Measurements from ENCODE around the gene APOF.

Gene APOF

GRCh38 chr12:56382611-56383010 lies 20.0 kb upstream of the APOF start:
- Histone ChIP-seq H3K9me3 (ENCODE audit: control insufficient read depth, insufficient read depth, low read depth, low read length) (no peaks in the 10 kb centered on the region), H3K36me3 (ENCODE audit: control insufficient read depth in 2 of 2, insufficient read depth in 1 of 2, low read length in 2 of 2) (no peaks in the 10 kb centered on the region), H3K4me1 (ENCODE audit: control insufficient read depth, insufficient read depth, low read length) (no peaks in the 10 kb centered on the region; the same call in 1 of the 2 replicates), H3K27ac (ENCODE audit: extremely low read depth, low read depth, low read length) (no peak overlapping the region), H3K4me3 (ENCODE audit: low read depth, low read length) (no peak overlapping the region)
- POLR2A ChIA-PET = interaction anchor here (1.2 kb wide), 1 partner anchor 23 kb away, joined by 5 read pairs; the partner anchor contains the start of gene STAT2
- TF ChIP-seq ZFP41 (tag by site-specific recombination; IDR thresholded peaks at IDR 0.05; ENCODE audit: borderline replicate concordance) = no peak
- CTCF ChIA-PET = interaction anchor here (0.6 kb wide), 1 partner anchor 258 kb away, joined by 3 read pairs; no protein-coding TSS in a partner anchor

- ChIA-PET CTCF (interaction anchor here (0.9 to 1.9 kb wide), 4 partner anchors 17 to 86 kb away, joined by 3 to 10 read pairs (median 4); no protein-coding TSS in a partner anchor), POLR2A (interaction anchor here (0.7 to 1.0 kb wide), 2 partner anchors 18 to 89 kb away, joined by 3 to 6 read pairs; partner anchors contain the start of gene STAT2)
- H3K36me3 ChIP-seq (ENCODE audit: control insufficient read depth in 2 of 2, insufficient read depth in 1 of 2, low read length in 2 of 2) = no peaks in the 10 kb centered on the region
- H3K9me3 ChIP-seq (ENCODE audit: control insufficient read depth, insufficient read depth, low read depth, low read length) = no peaks in the 10 kb centered on the region
- H3K4me3 ChIP-seq (ENCODE audit: low read depth, low read length) = no peak overlapping the region
- H3K4me1 ChIP-seq (ENCODE audit: control insufficient read depth, insufficient read depth, low read length) = no peaks in the 10 kb centered on the region
- no peak for TF ChIP-seq ZBTB48 (tag by site-specific recombination; IDR thresholded peaks at IDR 0.05)
- no peak for TF ChIP-seq ZNF146 (tag by site-specific recombination; IDR thresholded peaks at IDR 0.05)
- TF ChIP-seq ZNF785 (tag by site-specific recombination; IDR thresholded peaks at IDR 0.05) = no peak
- TF ChIP-seq KLF9 (tag by site-specific recombination; IDR thresholded peaks at IDR 0.05; ENCODE audit: low read depth) = no peak
- TF ChIP-seq ZBTB21 (tag by site-specific recombination; IDR thresholded peaks at IDR 0.05) = no peak
- no peak for TF ChIP-seq ZNF521 (tag by site-specific recombination; IDR thresholded peaks at IDR 0.05)
- TF ChIP-seq REST (tag by site-specific recombination; IDR thresholded peaks at IDR 0.05) = no peak
- no peak for TF ChIP-seq ZSCAN18 (tag by site-specific recombination; IDR thresholded peaks at IDR 0.05)
- TF ChIP-seq MZF1 (tag by site-specific recombination; IDR thresholded peaks at IDR 0.05; ENCODE audit: borderline replicate concordance) = no peak
- no peak for TF ChIP-seq ZNF513 (tag by site-specific recombination; IDR thresholded peaks at IDR 0.05)
- no peak for TF ChIP-seq ZNF23 (tag by site-specific recombination; IDR thresholded peaks at IDR 0.05; ENCODE audit: borderline replicate concordance)
- TF ChIP-seq INSM2 (tag by site-specific recombination; IDR thresholded peaks at IDR 0.05) = no peak
- no peak for TF ChIP-seq ZFHX2 (tag by site-specific recombination; conservative IDR thresholded peaks at IDR 0.05)
- no peak for TF ChIP-seq GLI4 (tag by site-specific recombination; IDR thresholded peaks at IDR 0.05)
- no peak for TF ChIP-seq ZNF555 (tag by site-specific recombination; conservative IDR thresholded peaks at IDR 0.05)
- TF ChIP-seq GLIS2 (tag by site-specific recombination; IDR thresholded peaks at IDR 0.05) = no peak
- H3K27ac ChIP-seq (ENCODE audit: extremely low read depth, low read depth, low read length) = no peak overlapping the region
Measured at GRCh38 chr12:56377989-56378316, 15.3 kb upstream of the APOF start.
